Activated T-helper 9 cell treated with anti-CD3 and anti-CD28 coated beads, Interleukin-2, amount 50 U/mL, for 16 hours (primary cell): Measurements from ENCODE around the gene KLF13.

ENCODE experiments used
- DNase-seq: peaks from one replicate; pipeline ENCODE4 v3.0.0-alpha.2; 2020; ENCODE audit warnings: low read depth

The KLF13 gene

GRCh38 chr15:31401282-31401681 lies 74.6 kb downstream of the KLF13 start:
- DNase-seq: no peak

GRCh38 chr15:31402003-31402402 lies 75.4 kb downstream of the KLF13 start:
- no peak for DNase-seq

GRCh38 chr15:31402511-31403056 lies 75.9 kb downstream of the KLF13 start:
- no peak for DNase-seq

GRCh38 chr15:31403096-31403495 lies 76.5 kb downstream of the KLF13 start:
- no peak for DNase-seq

GRCh38 chr15:31403606-31404005 lies 77.0 kb downstream of the KLF13 start:
- no peak for DNase-seq

GRCh38 chr15:31404345-31404744 lies 77.7 kb downstream of the KLF13 start:
- DNase-seq: no peak

GRCh38 chr15:31405200-31405920 lies 78.7 kb downstream of the KLF13 start:
- DNase-seq: no peak

- DNase-seq: no peak
These were observed 80.7 kb downstream of the KLF13 start for GRCh38 chr15:31407376-31407775.

GRCh38 chr15:31407851-31408250 lies 81.2 kb downstream of the KLF13 start:
- DNase-seq: no peak

GRCh38 chr15:31408724-31409123 lies 82.1 kb downstream of the KLF13 start:
- no peak for DNase-seq

GRCh38 chr15:31409171-31409570 lies 82.5 kb downstream of the KLF13 start:
- no peak for DNase-seq

GRCh38 chr15:31412824-31413223 lies 86.2 kb downstream of the KLF13 start:
- no peak for DNase-seq

- DNase-seq: no peak
These were observed 88.6 kb downstream of the KLF13 start for GRCh38 chr15:31415201-31415600.

GRCh38 chr15:31419820-31420219 lies 93.2 kb downstream of the KLF13 start:
- DNase-seq: no peak

GRCh38 chr15:31427411-31427810 lies 100.8 kb downstream of the KLF13 start:
- DNase-seq: no peak
